GM12878 (cell line): ENCODE data around the gene ARHGEF17. TPM values are rescaled to one million over a fixed set of nuclear protein-coding genes. Genes with fewer than 3 reads are reported as not detected.

ENCODE experiments used
- ATAC-seq: fragments of 200-7000 bp; cut with Tn5 transposase; 3 replicates; pipeline ENCODE4 v1.9.1; 2020; ENCODE audit warnings: mild to moderate bottlenecking, moderate library complexity
- BruUV-seq: library from RNA; stranded (reverse); fragments of 400-500 nt; replicated peaks from 2 replicates; lab custom pipeline; 2021; lab: Mats Ljungman, UMichigan
- CTCF ChIA-PET: fragments of 300-600 bp; sonication (Branson Sonifier 250); formaldehyde crosslinking; extraction: SDS; loops from one replicate; lab custom pipeline; 2021; ENCODE audit warnings: inconsistent platforms; lab: Yijun Ruan, JAX
- POLR2A ChIA-PET: fragments of 350-600 bp; formaldehyde crosslinking; extraction: SDS; loops from one replicate; lab custom pipeline; 2021; ENCODE audit warnings: inconsistent platforms; lab: Charles Lee
- RAD21 ChIA-PET: fragments of 300-600 bp; sonication (Branson Sonifier 250); formaldehyde crosslinking; loops from one replicate; lab custom pipeline; 2023; ENCODE audit warnings: antibody characterized with exemption; ENCODE audit not compliant: unreplicated experiment; lab: Charles Lee
- SMC1A ChIA-PET: fragments of 300-600 bp; sonication (Branson Sonifier 250); formaldehyde crosslinking; loops from one replicate; lab custom pipeline; 2023; ENCODE audit not compliant: unreplicated experiment, uncharacterized antibody; lab: Charles Lee
- DNase-seq: peaks from one replicate; pipeline ENCODE4 v3.0.0-alpha.2; 2011; ENCODE audit warnings: low read depth, low spot score
- FAIRE-seq: peaks from 3 replicates; lab custom pipeline; 2011; peaks lifted over from hg19 to GRCh38; lab: Jason Lieb, UNC
- H2AFZ ChIP-seq: 2 replicates; pipeline ENCODE4 v1.6.0; 2011; ENCODE audit warnings: low read depth, low read length, control low read depth; ENCODE audit not compliant: control insufficient read depth
- H3K27ac ChIP-seq: 2 replicates; pipeline ENCODE4 v1.5.1; 2011; ENCODE audit warnings: control low read depth; ENCODE audit not compliant: control insufficient read depth, insufficient read depth
- H3K27me3 ChIP-seq, 2 experiments: replicated peaks in 1 of 2; 2 replicates each; pipeline versions ENCODE4 v1.6.0 to v1.6.1; 2011; ENCODE audit warnings: low read length in 1 of 2; ENCODE audit not compliant: control insufficient read depth in 2 of 2, insufficient read depth in 2 of 2
- H3K36me3 ChIP-seq, 2 experiments: 2 replicates each; pipeline ENCODE4 v1.5.1; 2011; ENCODE audit warnings: low read length in 1 of 2; ENCODE audit not compliant: control insufficient read depth in 2 of 2, insufficient read depth in 2 of 2
- H3K4me1 ChIP-seq: 2 replicates; pipeline ENCODE4 v1.6.1; 2011; ENCODE audit warnings: mild to moderate bottlenecking, low read length, moderate library complexity, mixed read lengths; ENCODE audit not compliant: control insufficient read depth, insufficient read depth
- H3K4me2 ChIP-seq: 2 replicates; pipeline ENCODE4 v1.6.0; 2011; ENCODE audit warnings: control low read depth; ENCODE audit not compliant: control insufficient read depth, insufficient read depth
- H3K4me3 ChIP-seq: fragments of 200-600 bp; sonication (generic); 2 replicates; pipeline ENCODE4 v1.5.1; 2016
- H3K79me2 ChIP-seq: 2 replicates; pipeline ENCODE4 v1.6.0; 2011; ENCODE audit warnings: low read length; ENCODE audit not compliant: control insufficient read depth, insufficient read depth
- H3K9ac ChIP-seq: 2 replicates; pipeline ENCODE4 v1.8.0; 2011; ENCODE audit warnings: low read length, control low read depth, mixed read lengths; ENCODE audit not compliant: control insufficient read depth, insufficient read depth
- H3K9me3 ChIP-seq: replicated peaks from 3 replicates; pipeline ENCODE4 v1.5.1; 2011; ENCODE audit warnings: mild to moderate bottlenecking, low read length; ENCODE audit not compliant: control insufficient read depth, insufficient read depth
- H4K20me1 ChIP-seq: 2 replicates; pipeline ENCODE4 v1.6.0; 2011; ENCODE audit not compliant: control insufficient read depth, insufficient read depth
- BHLHE40 ChIP-seq, 2 experiments: fragments of 450-650 bp in 1 of 2; IDR thresholded peaks; 2 replicates each; pipeline ENCODE4 v1.6.1; 2011 to 2017; ENCODE audit warnings: low read depth in 2 of 2, borderline replicate concordance in 1 of 2, improper control_type of control experiment in 1 of 2, low read length in 1 of 2, mild to moderate bottlenecking in 1 of 2
- CREB1 ChIP-seq: IDR thresholded peaks from 2 replicates; pipeline ENCODE4 v1.6.1; 2012; ENCODE audit warnings: low read depth, mild to moderate bottlenecking, inconsistent platforms
- EZH2 ChIP-seq: IDR thresholded peaks from 2 replicates; pipeline ENCODE4 v1.6.1; 2012; ENCODE audit warnings: low read depth, mild to moderate bottlenecking, control low read depth, inconsistent platforms, low read length, borderline replicate concordance; ENCODE audit not compliant: control insufficient read depth
- HCFC1 ChIP-seq: fragments of 150-350 bp; IDR thresholded peaks from 2 replicates; pipeline ENCODE4 v1.6.1; 2014; ENCODE audit warnings: low read length
- KLF5 ChIP-seq: fragments of 450-650 bp; IDR thresholded peaks from 2 replicates; pipeline ENCODE4 v1.6.1; 2014; ENCODE audit warnings: mild to moderate bottlenecking; ENCODE audit not compliant: partially characterized antibody
- RAD51 ChIP-seq: fragments of 450-650 bp; IDR thresholded peaks from 2 replicates; pipeline ENCODE4 v1.6.1; 2016; ENCODE audit warnings: moderate library complexity, mild to moderate bottlenecking, inconsistent platforms
- SKIL ChIP-seq: fragments of 450-650 bp; IDR thresholded peaks from 2 replicates; pipeline ENCODE4 v1.6.1; 2017; ENCODE audit warnings: mild to moderate bottlenecking, low read depth, inconsistent platforms; ENCODE audit not compliant: poor library complexity, severe bottlenecking
- TCF3 ChIP-seq: IDR thresholded peaks from 2 replicates; pipeline ENCODE4 v1.6.1; 2012; ENCODE audit warnings: low read depth, mild to moderate bottlenecking, low read length, borderline replicate concordance; ENCODE audit not compliant: insufficient read depth
- WGBS: methylation state at CpG from one replicate; pipeline ENCODE4 v1.1.6; 2016; ENCODE audit warnings: low lambda C conversion rate; ENCODE audit not compliant: insufficient replicate concordance, insufficient coverage; ENCODE audit errors: missing lambda C conversion rate; 5-methylcytosine and 5-hydroxymethylcytosine counted together
- in situ Hi-C: fragments of 300-500 bp; cut with MboI; formaldehyde crosslinking; loops from 9 replicates; pipeline ENCODE4 v1.14.3; 2018; ENCODE audit warnings: mixed read lengths
- intact Hi-C: fragments of 100-400 bp; cut with micrococcal nuclease; formaldehyde crosslinking; loops from one replicate; pipeline ENCODE4 v1.14.2; 2022; ENCODE audit not compliant: unreplicated experiment
- polyA plus RNA-seq, 11 experiments: library from polyadenylated mRNA; depleted of rRNA in 4 of 11; unstranded in 6 of 11; stranded (reverse) in 5 of 11; fragments of >200 nt; fragmentation: Nextera tagmentation in 4 of 11; fragmentation: Illumina TruSeq in 1 of 11; extraction: Ambion mirVana in 4 of 11; extraction: Trizol in 1 of 11; gene quantifications; 1 replicate in 1 of 11; 2 replicates in 10 of 11; pipeline versions ENCODE4 v1.2.1 to v1.2.3, GENCODE V29; 2011 to 2016; ENCODE audit warnings: inconsistent platforms in 2 of 11, missing spikeins in 2 of 11, low read depth in 1 of 11
- total RNA-seq, 4 experiments: library from RNA; depleted of rRNA in 3 of 4; stranded (reverse); fragments of >200 nt in 3 of 4; fragmentation: Illumina TruSeq in 1 of 4; extraction: Trizol in 1 of 4; gene quantifications; 2 replicates each; pipeline versions ENCODE4 v1.2.1 to v1.2.3, GENCODE V29; 2013 to 2021
- TF ChIP-seq, protein P1 (sequence below): IDR thresholded peaks from 2 replicates; pipeline ENCODE4 v1.6.1; 2012; ENCODE audit warnings: low read depth, low read length, improper control_type of control experiment
- TF ChIP-seq, protein P2 (sequence below): fragments of 450-650 bp; IDR thresholded peaks from 2 replicates; pipeline ENCODE4 v1.6.1; 2016; ENCODE audit warnings: mild to moderate bottlenecking, moderate library complexity, borderline replicate concordance
- TF ChIP-seq, protein P3 (sequence below): IDR thresholded peaks from 2 replicates; pipeline ENCODE4 v1.6.1; 2011; ENCODE audit warnings: borderline replicate concordance, low read depth, mild to moderate bottlenecking, moderate library complexity, mixed read lengths, low read length; ENCODE audit not compliant: insufficient read depth; ENCODE audit errors: extremely low read length

Gene ARHGEF17
- total and polyA plus RNA-seq, 10 of the 15 experiments (the other 5 are each of a cell fraction or from before 2014, with no cell fraction given) = 0.15 to 11.0 (median 1.7) TPM

DNA sequence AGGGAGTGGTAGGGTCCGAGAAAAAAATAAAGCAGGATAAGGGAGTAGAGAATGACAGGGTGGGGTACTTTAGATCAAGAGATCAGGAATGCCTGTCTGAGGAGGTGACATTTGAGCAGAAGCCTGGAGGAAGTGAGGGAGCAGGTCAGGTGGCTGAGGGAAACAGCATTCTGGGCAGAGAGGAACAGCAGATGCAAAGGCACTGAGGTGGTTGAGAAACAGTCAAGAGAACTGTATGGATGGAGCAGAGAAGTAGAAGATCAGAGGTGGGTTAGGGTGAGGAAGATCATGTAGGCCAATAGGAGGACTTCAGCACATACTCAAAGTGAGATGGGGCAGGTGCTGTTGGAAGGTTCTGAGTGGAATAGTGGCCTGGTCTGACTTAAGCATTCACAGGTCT lies 8.3 kb downstream of the ARHGEF17 start:
- H4K20me1 ChIP-seq = no peaks in the 10 kb centered on the region
- no peak overlapping the region for H3K9ac ChIP-seq
- no peak overlapping the region for H3K27ac ChIP-seq
- intact Hi-C loops = no loop called here
- SMC1A ChIA-PET = interaction anchor here (1.9 kb wide), 1 partner anchor 10 kb away, joined by 8 read pairs; no protein-coding TSS in a partner anchor
- peaks cover 42% of the 10 kb centered on the region for H3K79me2 ChIP-seq
- ATAC-seq = no peak
- TF ChIP-seq CREB1 (no peak), SKIL (no peak), EZH2 (no peak), RAD51 (no peak), KLF5 (no peak), HCFC1 (no peak), TCF3 (no peak), BHLHE40 (IDR thresholded peaks at IDR 0.05; ENCODE audit: borderline replicate concordance in 1 of 2, low read depth in 2 of 2, low read length in 1 of 2) (no peak)
- TF ChIP-seq, protein P1, sequence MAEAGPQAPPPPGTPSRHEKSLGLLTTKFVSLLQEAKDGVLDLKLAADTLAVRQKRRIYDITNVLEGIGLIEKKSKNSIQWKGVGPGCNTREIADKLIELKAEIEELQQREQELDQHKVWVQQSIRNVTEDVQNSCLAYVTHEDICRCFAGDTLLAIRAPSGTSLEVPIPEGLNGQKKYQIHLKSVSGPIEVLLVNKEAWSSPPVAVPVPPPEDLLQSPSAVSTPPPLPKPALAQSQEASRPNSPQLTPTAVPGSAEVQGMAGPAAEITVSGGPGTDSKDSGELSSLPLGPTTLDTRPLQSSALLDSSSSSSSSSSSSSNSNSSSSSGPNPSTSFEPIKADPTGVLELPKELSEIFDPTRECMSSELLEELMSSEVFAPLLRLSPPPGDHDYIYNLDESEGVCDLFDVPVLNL = no peak
- TF ChIP-seq, protein P2, sequence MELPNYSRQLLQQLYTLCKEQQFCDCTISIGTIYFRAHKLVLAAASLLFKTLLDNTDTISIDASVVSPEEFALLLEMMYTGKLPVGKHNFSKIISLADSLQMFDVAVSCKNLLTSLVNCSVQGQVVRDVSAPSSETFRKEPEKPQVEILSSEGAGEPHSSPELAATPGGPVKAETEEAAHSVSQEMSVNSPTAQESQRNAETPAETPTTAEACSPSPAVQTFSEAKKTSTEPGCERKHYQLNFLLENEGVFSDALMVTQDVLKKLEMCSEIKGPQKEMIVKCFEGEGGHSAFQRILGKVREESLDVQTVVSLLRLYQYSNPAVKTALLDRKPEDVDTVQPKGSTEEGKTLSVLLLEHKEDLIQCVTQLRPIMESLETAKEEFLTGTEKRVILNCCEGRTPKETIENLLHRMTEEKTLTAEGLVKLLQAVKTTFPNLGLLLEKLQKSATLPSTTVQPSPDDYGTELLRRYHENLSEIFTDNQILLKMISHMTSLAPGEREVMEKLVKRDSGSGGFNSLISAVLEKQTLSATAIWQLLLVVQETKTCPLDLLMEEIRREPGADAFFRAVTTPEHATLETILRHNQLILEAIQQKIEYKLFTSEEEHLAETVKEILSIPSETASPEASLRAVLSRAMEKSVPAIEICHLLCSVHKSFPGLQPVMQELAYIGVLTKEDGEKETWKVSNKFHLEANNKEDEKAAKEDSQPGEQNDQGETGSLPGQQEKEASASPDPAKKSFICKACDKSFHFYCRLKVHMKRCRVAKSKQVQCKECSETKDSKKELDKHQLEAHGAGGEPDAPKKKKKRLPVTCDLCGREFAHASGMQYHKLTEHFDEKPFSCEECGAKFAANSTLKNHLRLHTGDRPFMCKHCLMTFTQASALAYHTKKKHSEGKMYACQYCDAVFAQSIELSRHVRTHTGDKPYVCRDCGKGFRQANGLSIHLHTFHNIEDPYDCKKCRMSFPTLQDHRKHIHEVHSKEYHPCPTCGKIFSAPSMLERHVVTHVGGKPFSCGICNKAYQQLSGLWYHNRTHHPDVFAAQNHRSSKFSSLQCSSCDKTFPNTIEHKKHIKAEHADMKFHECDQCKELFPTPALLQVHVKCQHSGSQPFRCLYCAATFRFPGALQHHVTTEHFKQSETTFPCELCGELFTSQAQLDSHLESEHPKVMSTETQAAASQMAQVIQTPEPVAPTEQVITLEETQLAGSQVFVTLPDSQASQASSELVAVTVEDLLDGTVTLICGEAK = no peak
- TF ChIP-seq, protein P3, sequence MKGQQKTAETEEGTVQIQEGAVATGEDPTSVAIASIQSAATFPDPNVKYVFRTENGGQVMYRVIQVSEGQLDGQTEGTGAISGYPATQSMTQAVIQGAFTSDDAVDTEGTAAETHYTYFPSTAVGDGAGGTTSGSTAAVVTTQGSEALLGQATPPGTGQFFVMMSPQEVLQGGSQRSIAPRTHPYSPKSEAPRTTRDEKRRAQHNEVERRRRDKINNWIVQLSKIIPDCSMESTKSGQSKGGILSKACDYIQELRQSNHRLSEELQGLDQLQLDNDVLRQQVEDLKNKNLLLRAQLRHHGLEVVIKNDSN = no peak
- TF ChIP-seq, all 136 proteins: peak for 0
- in situ Hi-C loops = no loop called here
- H2AFZ ChIP-seq = no peak overlapping the region
- H3K27me3 ChIP-seq = no peaks in the 10 kb centered on the region
- 100% methylated on average over 1 of the region's 1 CpG for WGBS
- RAD21 ChIA-PET = interaction anchor here (1.0 to 5.4 kb wide), 2 partner anchors 9 to 18 kb away, joined by 4 to 38 read pairs; no protein-coding TSS in a partner anchor
- CTCF ChIA-PET = interaction anchor here (4.1 kb wide), 1 partner anchor 19 kb away, joined by 42 read pairs; no protein-coding TSS in a partner anchor
- POLR2A ChIA-PET = interaction anchor here (6.4 to 7.8 kb wide), 2 partner anchors 8 to 10 kb away, joined by 40 to 78 read pairs; partner anchors contain the start of gene ARHGEF17
- DNase-seq (no peak), FAIRE-seq (no peak)
- no peaks in the 10 kb centered on the region for H3K9me3 ChIP-seq
- H3K4me2 ChIP-seq = peak overlapping the region; percentile 30; the same call in 1 of the 2 replicates
- H3K36me3 ChIP-seq = peaks cover 0 to 1% of the 10 kb centered on the region in 2 experiments; a peak in 2 of 4 replicates
- TSS peak; percentile 46 for BruUV-seq
- H3K4me3 ChIP-seq = no peak overlapping the region
- H3K4me1 ChIP-seq = peaks cover 19% of the 10 kb centered on the region
